Activated CD8-positive, alpha-beta T cell treated with anti-CD3 and anti-CD28 coated beads for 36 hours (primary cell): ENCODE results near the gene INSM1. TPM values are rescaled to one million over a fixed set of nuclear protein-coding genes. Genes with fewer than 3 reads are reported as not detected.
A peak's percentile ranks its signal among the peaks of the same experiment; 100 is the strongest.

Experiments used
- ATAC-seq: fragments of 200-7000 bp; cut with Tn5 transposase; one replicate; pipeline ENCODE4 v1.10.0; 2021; ENCODE audit warnings: mild to moderate bottlenecking, moderate library complexity
- CTCF ChIA-PET: fragments of 350-600 bp; sonication (Branson Sonifier 250); formaldehyde crosslinking; loops from one replicate; lab custom pipeline; 2021; ENCODE audit warnings: antibody characterized with exemption; lab: Charles Lee
- POLR2A ChIA-PET: fragments of 350-600 bp; sonication (Branson Sonifier 250); formaldehyde crosslinking; loops from one replicate; lab custom pipeline; 2021; ENCODE audit warnings: antibody characterized with exemption; lab: Charles Lee
- DNase-seq: peaks from one replicate; pipeline ENCODE4 v3.0.0-alpha.2; 2020
- H3K27ac Mint-ChIP-seq: one replicate; pipeline ENCODE4 v1.8.0; 2021; ENCODE audit warnings: mild to moderate bottlenecking, mixed read lengths
- H3K27me3 Mint-ChIP-seq: one replicate; pipeline ENCODE4 v1.8.0; 2021; ENCODE audit warnings: mixed read lengths
- H3K36me3 Mint-ChIP-seq: one replicate; pipeline ENCODE4 v1.8.0; 2021; ENCODE audit warnings: low read depth, mixed read lengths
- H3K4me1 Mint-ChIP-seq: one replicate; pipeline ENCODE4 v1.8.0; 2021; ENCODE audit warnings: low read depth, mixed read lengths
- H3K4me3 Mint-ChIP-seq: one replicate; pipeline ENCODE4 v1.8.0; 2021; ENCODE audit warnings: mild to moderate bottlenecking, moderate library complexity, mixed read lengths
- H3K9me3 Mint-ChIP-seq: one replicate; pipeline ENCODE4 v1.8.0; 2021; ENCODE audit warnings: mixed read lengths
- CTCF ChIP-seq: fragments of 200-600 bp; IDR thresholded peaks from one replicate; pipeline ENCODE4 v1.8.0; 2022; ENCODE audit warnings: antibody characterized with exemption, mild to moderate bottlenecking
- intact Hi-C: fragments of 100-400 bp; cut with micrococcal nuclease; formaldehyde crosslinking; loops from one replicate; pipeline ENCODE4 v1.10.0; 2022
- total RNA-seq, 2 experiments: library from RNA; stranded (reverse); gene quantifications; one replicate each; pipeline ENCODE4 v1.2.3, GENCODE V29; 2021

INSM1 gene
- total RNA-seq, 2 experiments from 2014 or later: 0.76 to 0.99 TPM

GRCh38 chr20:20333866-20334265 is 34.0 kb upstream of the INSM1 start:
- H3K4me3 Mint-ChIP-seq: no peak overlapping the region
- ATAC-seq (no peak), DNase-seq (no peak)
- ChIA-PET POLR2A (no interaction called here), CTCF (no interaction called here)
- H3K9me3 Mint-ChIP-seq: peaks cover 2% of the 10 kb centered on the region
- intact Hi-C loops: no loop called here
- no peaks in the 10 kb centered on the region for H3K36me3 Mint-ChIP-seq
- peaks cover 3% of the 10 kb centered on the region for H3K4me1 Mint-ChIP-seq
- peaks cover 4% of the 10 kb centered on the region for H3K27me3 Mint-ChIP-seq
- no peak overlapping the region for H3K27ac Mint-ChIP-seq
- TF ChIP-seq CTCF: no peak

- Mint-ChIP-seq H3K4me1 (peaks cover 3% of the 10 kb centered on the region), H3K9me3 (peaks cover 2% of the 10 kb centered on the region), H3K4me3 (no peak overlapping the region), H3K27me3 (peaks cover 4% of the 10 kb centered on the region), H3K27ac (no peak overlapping the region), H3K36me3 (no peaks in the 10 kb centered on the region)
- no peak for DNase-seq
- TF ChIP-seq CTCF: no peak
- peak; percentile 24 for ATAC-seq
- ChIA-PET CTCF (no interaction called here), POLR2A (no interaction called here)
- intact Hi-C loops: no loop called here
Measured at GRCh38 chr20:20334489-20334888, 33.4 kb upstream of the INSM1 start.

- no peaks in the 10 kb centered on the region for H3K36me3 Mint-ChIP-seq
- DNase-seq: no peak
- intact Hi-C loops: no loop called here
- H3K4me1 Mint-ChIP-seq: peaks cover 3% of the 10 kb centered on the region
- H3K27ac Mint-ChIP-seq: no peak overlapping the region
- TF ChIP-seq CTCF: no peak
- H3K9me3 Mint-ChIP-seq: peaks cover 2% of the 10 kb centered on the region
- CTCF ChIA-PET: no interaction called here
- no peak overlapping the region for H3K4me3 Mint-ChIP-seq
- peaks cover 4% of the 10 kb centered on the region for H3K27me3 Mint-ChIP-seq
- POLR2A ChIA-PET: no interaction called here
- ATAC-seq: no peak
Measured at GRCh38 chr20:20338133-20338730, 29.7 kb upstream of the INSM1 start.

- H3K9me3 Mint-ChIP-seq: peaks cover 2% of the 10 kb centered on the region
- ATAC-seq (no peak), DNase-seq (no peak)
- intact Hi-C loops: no loop called here
- POLR2A ChIA-PET: no interaction called here
- H3K27me3 Mint-ChIP-seq: peaks cover 5% of the 10 kb centered on the region
- CTCF ChIA-PET: no interaction called here
- no peak overlapping the region for H3K27ac Mint-ChIP-seq
- H3K4me1 Mint-ChIP-seq: no peaks in the 10 kb centered on the region
- H3K36me3 Mint-ChIP-seq: no peaks in the 10 kb centered on the region
- H3K4me3 Mint-ChIP-seq: no peak overlapping the region
- TF ChIP-seq CTCF: no peak
Measured at GRCh38 chr20:20340443-20340842, 27.5 kb upstream of the INSM1 start.

- intact Hi-C loops: no loop called here
- no peak for ATAC-seq
- CTCF ChIA-PET: interaction anchor here (1.2 kb wide), 1 partner anchor 31 kb away, joined by 3 read pairs; no protein-coding TSS in a partner anchor
- peaks cover 5% of the 10 kb centered on the region for H3K27me3 Mint-ChIP-seq
- TF ChIP-seq CTCF: no peak
- no peaks in the 10 kb centered on the region for H3K4me1 Mint-ChIP-seq
- no peak overlapping the region for H3K4me3 Mint-ChIP-seq
- no peak overlapping the region for H3K27ac Mint-ChIP-seq
- DNase-seq: no peak
- no peaks in the 10 kb centered on the region for H3K9me3 Mint-ChIP-seq
- no peaks in the 10 kb centered on the region for H3K36me3 Mint-ChIP-seq
- POLR2A ChIA-PET: interaction anchor here (0.7 kb wide), 1 partner anchor 14 kb away, joined by 3 read pairs; no protein-coding TSS in a partner anchor
Measured at GRCh38 chr20:20341371-20341770, 26.5 kb upstream of the INSM1 start.
